Smooth muscle cell (in vitro differentiated cells): ENCODE data around the gene RPL38. TPM values are rescaled to one million over a fixed set of nuclear protein-coding genes. Genes with fewer than 3 reads are reported as not detected.

Experiments used
- DNase-seq: peaks from one replicate; lab custom pipeline; 2025; ENCODE audit not compliant: unreplicated experiment; lab: John Stamatoyannopoulos, UW
- H2AFZ ChIP-seq: fragments of 200-600 bp; sonication (generic); 2 replicates; pipeline ENCODE4 v1.6.0; 2016; ENCODE audit warnings: antibody characterized with exemption, low read depth, mild to moderate bottlenecking
- H3F3A ChIP-seq: fragments of 200-600 bp; sonication (generic); 2 replicates; pipeline ENCODE4 v1.6.0; 2017; ENCODE audit warnings: antibody characterized with exemption, low read depth
- H3K27ac ChIP-seq: fragments of 200-600 bp; sonication (generic); 2 replicates; pipeline ENCODE4 v1.5.1; 2016; ENCODE audit warnings: low read depth, mild to moderate bottlenecking
- H3K27me3 ChIP-seq: fragments of 200-600 bp; sonication (generic); 2 replicates; pipeline ENCODE4 v1.6.1; 2016; ENCODE audit warnings: low read depth, mild to moderate bottlenecking
- H3K36me3 ChIP-seq: fragments of 200-600 bp; sonication (generic); 2 replicates; pipeline ENCODE4 v1.5.1; 2016; ENCODE audit warnings: low read depth
- H3K4me1 ChIP-seq: fragments of 200-600 bp; sonication (generic); 2 replicates; pipeline ENCODE4 v1.5.1; 2016; ENCODE audit warnings: low read depth
- H3K4me2 ChIP-seq: fragments of 200-600 bp; sonication (generic); 2 replicates; pipeline ENCODE4 v1.6.0; 2016; ENCODE audit warnings: mild to moderate bottlenecking
- H3K4me3 ChIP-seq: fragments of 200-600 bp; sonication (generic); 2 replicates; pipeline ENCODE4 v1.5.1; 2016; ENCODE audit warnings: mild to moderate bottlenecking
- H3K79me2 ChIP-seq: fragments of 200-600 bp; sonication (generic); 2 replicates; pipeline ENCODE4 v1.6.0; 2016; ENCODE audit warnings: low read depth, mild to moderate bottlenecking
- H3K9ac ChIP-seq: fragments of 200-600 bp; sonication (generic); 2 replicates; pipeline ENCODE4 v1.6.0; 2016; ENCODE audit warnings: low read depth
- H3K9me3 ChIP-seq: fragments of 200-600 bp; sonication (generic); replicated peaks from 2 replicates; pipeline ENCODE4 v1.5.1; 2016; ENCODE audit warnings: low read depth
- H4K20me1 ChIP-seq: fragments of 200-600 bp; sonication (generic); 2 replicates; pipeline ENCODE4 v1.6.0; 2016; ENCODE audit warnings: low read depth
- WGBS: methylation state at CpG from one replicate; pipeline ENCODE4 v1.1.7; 2016; ENCODE audit warnings: low lambda C conversion rate; 5-methylcytosine and 5-hydroxymethylcytosine counted together
- polyA plus RNA-seq: library from polyadenylated mRNA; unstranded; fragments of >200 nt; fragmentation: Nextera tagmentation; extraction: Ambion mirVana; gene quantifications from 2 replicates; pipeline ENCODE4 v1.2.1, GENCODE V29; 2016
- total RNA-seq: library from RNA; depleted of rRNA; stranded (reverse); fragments of >200 nt; gene quantifications from 2 replicates; pipeline ENCODE4 v1.2.3, GENCODE V29; 2014
- TF ChIP-seq, protein P1 (sequence below): fragments of 200-600 bp; sonication (generic); IDR thresholded peaks from 2 replicates; pipeline ENCODE4 v1.5.1; 2017; ENCODE audit warnings: borderline replicate concordance, mild to moderate bottlenecking, antibody characterized with exemption; ENCODE audit not compliant: insufficient read depth, poor library complexity, severe bottlenecking

Gene RPL38
- total and polyA plus RNA-seq, 2 experiments from 2014 or later = 449 to 889 TPM

DNA sequence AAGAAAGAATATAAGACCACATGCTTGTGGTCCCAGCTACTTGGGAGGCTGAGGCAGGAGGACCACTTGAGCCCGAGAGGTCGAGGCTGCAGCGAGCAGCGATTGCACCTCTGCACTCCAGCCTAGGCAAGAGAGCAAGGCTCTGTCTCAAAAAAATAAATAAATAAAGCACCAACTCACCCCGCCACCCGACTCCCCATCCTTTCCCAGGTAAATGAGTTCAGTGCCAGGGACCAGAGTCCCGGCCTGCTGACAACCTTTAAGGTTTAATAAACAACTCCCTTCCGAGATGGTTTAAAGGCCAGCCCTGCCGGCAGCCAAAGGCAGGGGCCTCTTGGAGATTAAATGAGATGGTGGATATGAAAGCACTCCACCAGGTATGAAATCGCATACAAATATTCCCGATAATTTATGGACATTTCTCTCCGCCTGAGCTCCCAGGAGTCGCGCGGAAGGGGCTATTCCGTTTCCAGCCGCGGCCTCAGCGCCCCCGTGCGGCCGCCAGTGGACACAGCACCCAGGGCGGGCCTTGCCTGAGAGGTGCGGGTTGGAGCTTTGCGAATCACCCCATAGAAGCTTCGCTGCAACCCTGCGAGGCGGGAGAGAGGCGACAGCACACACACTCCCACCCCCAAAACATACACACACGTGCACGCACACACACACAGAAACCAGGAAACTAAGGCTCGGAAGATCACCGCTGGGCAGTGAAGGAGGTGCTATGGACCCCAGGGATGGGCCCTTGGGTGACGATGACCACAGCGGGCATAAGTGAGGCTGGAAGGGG lies 4.0 kb upstream of the RPL38 start:
- no peak overlapping the region for H3K9ac ChIP-seq
- no peaks in the 10 kb centered on the region for H3F3A ChIP-seq
- DNase-seq = peak; percentile 35
- H4K20me1 ChIP-seq = peaks cover 9% of the 10 kb centered on the region
- no peaks in the 10 kb centered on the region for H3K9me3 ChIP-seq
- WGBS = 29% methylated on average over 34 of the region's 35 CpGs
- peak overlapping the region; percentile 92 for H2AFZ ChIP-seq
- TF ChIP-seq, protein P1, sequence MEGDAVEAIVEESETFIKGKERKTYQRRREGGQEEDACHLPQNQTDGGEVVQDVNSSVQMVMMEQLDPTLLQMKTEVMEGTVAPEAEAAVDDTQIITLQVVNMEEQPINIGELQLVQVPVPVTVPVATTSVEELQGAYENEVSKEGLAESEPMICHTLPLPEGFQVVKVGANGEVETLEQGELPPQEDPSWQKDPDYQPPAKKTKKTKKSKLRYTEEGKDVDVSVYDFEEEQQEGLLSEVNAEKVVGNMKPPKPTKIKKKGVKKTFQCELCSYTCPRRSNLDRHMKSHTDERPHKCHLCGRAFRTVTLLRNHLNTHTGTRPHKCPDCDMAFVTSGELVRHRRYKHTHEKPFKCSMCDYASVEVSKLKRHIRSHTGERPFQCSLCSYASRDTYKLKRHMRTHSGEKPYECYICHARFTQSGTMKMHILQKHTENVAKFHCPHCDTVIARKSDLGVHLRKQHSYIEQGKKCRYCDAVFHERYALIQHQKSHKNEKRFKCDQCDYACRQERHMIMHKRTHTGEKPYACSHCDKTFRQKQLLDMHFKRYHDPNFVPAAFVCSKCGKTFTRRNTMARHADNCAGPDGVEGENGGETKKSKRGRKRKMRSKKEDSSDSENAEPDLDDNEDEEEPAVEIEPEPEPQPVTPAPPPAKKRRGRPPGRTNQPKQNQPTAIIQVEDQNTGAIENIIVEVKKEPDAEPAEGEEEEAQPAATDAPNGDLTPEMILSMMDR = peak; percentile 99
- H3K79me2 ChIP-seq = peaks cover 9% of the 10 kb centered on the region
- H3K4me1 ChIP-seq = peaks cover 3% of the 10 kb centered on the region
- H3K4me3 ChIP-seq = peak overlapping the region; percentile 38
- peak overlapping the region; percentile 83 for H3K4me2 ChIP-seq
- no peak overlapping the region for H3K27ac ChIP-seq
- H3K36me3 ChIP-seq = no peaks in the 10 kb centered on the region
- peaks cover 19% of the 10 kb centered on the region for H3K27me3 ChIP-seq

DNA sequence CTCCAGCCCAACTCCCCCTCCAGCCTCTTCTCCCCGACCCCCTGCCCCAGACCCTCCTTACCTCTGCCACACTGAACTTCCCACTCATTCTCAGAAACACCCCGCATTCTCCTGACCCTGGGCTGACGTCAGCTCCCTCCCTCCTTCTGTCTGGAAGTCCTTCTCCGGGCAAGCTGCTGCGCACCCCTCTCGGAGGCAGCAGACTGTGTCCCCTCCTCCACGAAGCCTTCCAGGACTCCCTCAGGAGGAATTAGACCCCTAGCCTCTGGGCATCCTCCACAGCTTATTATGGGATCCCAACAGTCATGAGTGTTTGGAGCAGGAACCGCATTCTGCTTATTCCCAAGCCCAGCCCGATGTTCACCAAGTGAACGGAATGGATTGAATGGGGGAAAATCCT lies 3.4 kb upstream of the RPL38 start:
- Histone ChIP-seq H4K20me1 (peaks cover 15% of the 10 kb centered on the region), H3K4me3 (no peak overlapping the region), H3K27me3 (peaks cover 13% of the 10 kb centered on the region), H3F3A (no peaks in the 10 kb centered on the region), H3K79me2 (peaks cover 15% of the 10 kb centered on the region), H3K36me3 (no peaks in the 10 kb centered on the region), H3K9ac (no peak overlapping the region), H3K27ac (no peak overlapping the region), H3K9me3 (no peaks in the 10 kb centered on the region), H2AFZ (no peak overlapping the region), H3K4me2 (no peak overlapping the region), H3K4me1 (peaks cover 9% of the 10 kb centered on the region)
- WGBS = 79% methylated on average over 9 of the region's 10 CpGs
- DNase-seq = no peak
- TF ChIP-seq, protein P1 = no peak

DNA sequence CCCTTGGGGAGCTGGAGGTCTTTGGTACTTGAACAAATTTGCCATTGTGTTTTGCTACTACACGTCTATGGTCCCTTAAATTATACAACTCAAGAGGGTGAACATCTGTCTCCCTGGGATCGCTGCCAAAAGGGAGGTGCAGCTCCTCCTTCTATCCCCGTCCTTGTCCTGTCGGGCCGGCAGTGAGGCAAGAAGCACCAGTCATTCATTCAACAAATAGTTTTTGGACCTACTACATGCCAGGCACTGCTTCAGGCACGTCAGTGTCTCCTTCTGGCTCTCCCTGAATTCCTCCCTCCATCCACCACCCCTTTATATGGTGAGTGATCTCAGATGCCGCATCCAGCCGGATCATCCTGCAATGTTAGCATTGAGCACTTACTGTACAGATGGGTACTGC lies 2.2 kb upstream of the RPL38 start:
- no peak overlapping the region for H3K4me3 ChIP-seq

More for the DNA sequence above, 2.2 kb upstream of the RPL38 start:
- H3K79me2 ChIP-seq = peaks cover 27% of the 10 kb centered on the region
- TF ChIP-seq, protein P1 = no peak
- no peak for DNase-seq
- peaks cover 1% of the 10 kb centered on the region for H3K27me3 ChIP-seq
- no peak overlapping the region for H2AFZ ChIP-seq
- no peaks in the 10 kb centered on the region for H3F3A ChIP-seq
- H3K4me2 ChIP-seq = no peak overlapping the region
- peaks cover 16% of the 10 kb centered on the region for H3K4me1 ChIP-seq
- 91% methylated on average over 8 of the region's 8 CpGs for WGBS
- no peaks in the 10 kb centered on the region for H3K9me3 ChIP-seq
- no peak overlapping the region for H3K9ac ChIP-seq
- peaks cover 4% of the 10 kb centered on the region for H3K36me3 ChIP-seq
- H4K20me1 ChIP-seq = peaks cover 26% of the 10 kb centered on the region
- no peak overlapping the region for H3K27ac ChIP-seq
